GM15510 (cell line): ENCODE data around the gene ADCK1.

Experiments
- POLR2A ChIP-seq: IDR thresholded peaks from 3 replicates; pipeline ENCODE4 v1.6.1; 2011; ENCODE audit warnings: borderline replicate concordance; ENCODE audit not compliant: insufficient read length; ENCODE audit errors: extremely low read depth

ADCK1 gene

DNA sequence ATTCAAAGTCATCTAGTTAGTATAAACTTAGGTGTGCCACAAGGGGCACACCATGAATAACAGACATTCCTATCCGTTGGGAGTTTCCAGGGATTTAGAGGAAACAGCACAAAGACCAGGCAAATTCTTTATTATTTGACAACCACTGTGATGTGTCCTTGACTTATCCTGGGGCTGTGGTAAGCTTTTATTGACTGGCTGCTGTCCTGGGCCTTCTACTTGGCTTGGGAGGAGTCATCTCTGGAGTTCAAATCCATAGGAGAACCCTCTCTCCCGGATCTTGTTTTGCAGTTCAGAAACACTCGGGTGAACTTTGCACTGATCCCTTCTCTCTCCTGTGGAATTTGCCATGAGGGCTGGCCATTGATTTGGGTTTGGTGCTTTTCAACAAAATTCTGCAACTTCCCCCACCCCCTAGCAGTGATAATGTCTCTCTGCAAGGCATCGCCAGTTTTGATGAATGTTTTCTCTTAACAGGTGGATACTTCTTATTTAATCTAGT lies 136.3 kb downstream of the ADCK1 start:
- TF ChIP-seq POLR2A: no peak

DNA sequence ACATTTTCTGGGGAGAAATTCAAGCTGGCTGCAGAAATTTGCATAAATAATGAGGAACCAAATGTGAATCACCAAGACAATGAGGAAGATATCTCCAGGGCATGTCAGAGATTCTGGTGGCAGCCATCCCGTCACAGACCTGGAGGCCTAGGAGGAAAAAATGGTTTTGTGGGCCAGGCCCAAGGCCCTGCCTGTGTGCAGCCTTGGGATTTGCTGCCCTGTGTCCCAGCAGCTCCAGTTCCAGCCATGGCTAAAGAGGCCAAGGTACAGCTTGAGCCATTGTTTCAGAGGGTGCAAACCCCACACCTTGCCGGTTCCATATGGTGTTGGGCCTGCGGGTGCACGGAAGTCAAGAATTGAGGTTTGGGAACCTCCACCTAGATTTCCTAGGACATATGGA lies 147.5 kb downstream of the ADCK1 start:
- TF ChIP-seq POLR2A: no peak

DNA sequence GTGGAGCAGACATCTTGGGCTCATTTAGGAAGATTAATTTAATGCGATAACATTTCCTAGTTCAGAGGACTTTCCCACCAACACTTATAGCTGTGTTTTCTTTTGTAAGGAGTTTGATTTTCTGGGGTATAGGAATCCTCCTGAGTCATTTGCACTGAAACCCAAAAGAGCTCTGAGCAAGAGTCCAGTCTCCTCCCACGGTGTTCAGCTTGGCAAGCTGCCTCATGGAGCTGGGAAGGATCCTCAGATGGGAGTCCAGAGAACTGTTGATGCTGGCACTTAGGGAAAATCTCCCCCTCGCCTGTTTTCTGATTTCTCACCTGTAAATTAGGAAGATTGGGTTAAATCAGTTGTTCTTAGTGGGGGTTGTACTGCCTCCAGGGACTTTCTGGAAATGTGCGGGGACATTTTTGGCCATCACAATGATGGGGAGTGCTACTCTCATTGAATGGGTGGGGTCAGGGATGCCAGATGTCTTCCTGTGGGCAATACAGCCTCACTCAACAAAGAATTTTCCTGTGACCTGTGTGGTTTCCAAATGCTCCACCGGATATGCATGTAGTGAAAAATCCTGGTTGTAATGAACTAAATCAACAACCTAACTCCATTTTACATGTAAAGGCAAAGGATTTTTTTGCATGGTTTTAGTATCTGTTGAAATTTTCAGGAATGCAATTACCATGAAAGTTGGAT lies 150.6 kb downstream of the ADCK1 start:
- TF ChIP-seq POLR2A: no peak

- TF ChIP-seq POLR2A: no peak
These were observed 156.0 kb downstream of the ADCK1 start for GRCh38 chr14:77955816-77956484.

- TF ChIP-seq POLR2A: no peak
These were observed 162.1 kb downstream of the ADCK1 start for GRCh38 chr14:77961847-77962580.

DNA sequence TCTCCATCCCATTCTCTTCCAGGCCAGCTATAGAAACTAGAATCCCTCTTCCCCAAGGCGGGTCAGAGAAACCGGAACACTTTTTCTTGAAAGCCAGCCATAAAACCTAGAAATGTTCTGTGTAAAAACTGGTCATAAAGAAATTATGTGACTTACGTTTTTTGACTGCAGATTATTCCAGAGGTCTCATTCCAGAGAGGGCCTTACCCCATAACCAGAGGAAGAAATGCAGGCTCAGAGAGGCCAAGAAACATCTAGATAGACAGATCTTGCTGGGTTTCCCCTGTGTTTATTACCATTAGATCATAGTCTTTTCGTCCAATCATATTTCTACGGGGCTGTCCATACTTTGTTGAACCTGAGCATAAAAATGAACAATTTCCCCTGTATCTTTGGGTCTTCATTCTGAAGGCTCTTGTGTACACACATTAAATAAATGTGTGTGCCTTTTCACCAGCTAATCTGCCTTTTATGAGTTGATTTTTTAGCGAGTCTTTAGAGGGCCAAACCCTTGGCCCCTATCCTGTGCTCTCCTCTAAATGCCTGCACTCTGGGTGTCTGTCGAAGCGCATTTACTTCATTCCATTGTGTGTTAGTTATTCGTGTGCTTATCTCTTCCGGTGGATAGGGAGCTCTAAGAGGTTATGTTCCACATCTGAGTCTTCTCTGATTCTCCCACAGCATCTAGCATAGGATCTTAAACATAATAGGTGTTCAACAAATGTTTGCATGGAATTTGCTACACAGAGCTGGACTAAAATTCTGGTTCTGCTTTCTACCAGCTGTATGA lies 163.0 kb downstream of the ADCK1 start:
- TF ChIP-seq POLR2A: no peak

GRCh38 chr14:77964586-77964985 lies 164.7 kb downstream of the ADCK1 start:
- TF ChIP-seq POLR2A: no peak

- no peak for TF ChIP-seq POLR2A
These were observed 165.1 kb downstream of the ADCK1 start for GRCh38 chr14:77965050-77965449.

GRCh38 chr14:77965919-77966435 lies 166.1 kb downstream of the ADCK1 start:
- TF ChIP-seq POLR2A: no peak

DNA sequence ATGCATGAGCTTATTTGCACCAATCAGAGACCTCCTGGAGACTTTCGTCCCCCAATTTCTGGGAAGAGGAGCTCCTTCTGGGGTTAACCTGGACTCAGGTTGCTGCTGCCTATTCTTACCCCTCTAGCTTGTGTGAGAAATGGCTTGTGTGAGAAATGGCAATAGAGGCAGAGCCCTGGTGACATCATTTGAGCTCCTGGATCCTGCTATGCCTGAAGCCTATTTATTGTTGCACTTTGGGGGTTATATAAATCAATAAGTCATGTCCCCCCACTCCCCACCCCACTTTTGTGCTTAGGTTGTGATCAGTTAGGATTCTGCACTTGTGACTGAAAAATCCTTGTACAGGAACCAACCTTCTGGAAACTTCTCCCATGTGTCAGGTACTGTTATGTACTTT lies 167.2 kb downstream of the ADCK1 start:
- no peak for TF ChIP-seq POLR2A

DNA sequence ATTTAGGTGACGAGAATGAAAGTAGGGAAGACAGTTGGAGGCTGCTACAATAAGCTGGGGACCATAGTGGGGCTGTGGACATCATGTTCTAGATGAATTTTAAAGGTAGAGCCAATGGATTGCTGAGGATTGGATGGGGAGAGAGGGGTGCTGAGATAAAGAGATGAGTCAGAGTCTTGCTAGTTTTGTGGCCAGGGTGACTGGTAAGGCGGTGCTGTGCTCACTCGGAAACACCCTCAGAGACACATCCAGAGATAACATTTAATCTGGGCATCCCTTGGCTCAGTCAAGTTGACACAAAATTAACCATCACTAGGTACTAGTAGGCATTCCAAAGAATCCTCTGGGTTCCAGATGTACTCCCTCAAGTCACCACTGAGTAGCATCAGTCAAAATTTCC lies 170.7 kb downstream of the ADCK1 start:
- TF ChIP-seq POLR2A: no peak

DNA sequence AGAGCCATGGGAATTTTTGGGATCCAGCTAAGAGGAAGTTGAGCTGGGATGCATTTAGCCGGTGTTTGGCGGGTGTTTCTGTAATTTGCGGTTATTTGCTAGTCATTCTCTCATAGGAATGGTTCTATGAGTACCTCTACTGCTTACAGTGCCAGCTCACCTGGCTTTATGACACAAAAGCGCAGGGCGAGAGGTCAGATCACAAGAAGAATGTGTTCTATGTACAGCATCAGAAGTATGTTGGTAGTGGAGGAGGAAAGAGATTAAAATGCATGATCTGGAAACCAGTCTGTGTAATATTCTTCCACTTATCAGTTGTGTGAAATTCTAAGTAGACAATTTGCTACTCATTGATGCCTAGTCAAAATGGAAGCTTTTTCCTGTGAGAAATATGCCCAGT lies 173.3 kb downstream of the ADCK1 start:
- TF ChIP-seq POLR2A: no peak

DNA sequence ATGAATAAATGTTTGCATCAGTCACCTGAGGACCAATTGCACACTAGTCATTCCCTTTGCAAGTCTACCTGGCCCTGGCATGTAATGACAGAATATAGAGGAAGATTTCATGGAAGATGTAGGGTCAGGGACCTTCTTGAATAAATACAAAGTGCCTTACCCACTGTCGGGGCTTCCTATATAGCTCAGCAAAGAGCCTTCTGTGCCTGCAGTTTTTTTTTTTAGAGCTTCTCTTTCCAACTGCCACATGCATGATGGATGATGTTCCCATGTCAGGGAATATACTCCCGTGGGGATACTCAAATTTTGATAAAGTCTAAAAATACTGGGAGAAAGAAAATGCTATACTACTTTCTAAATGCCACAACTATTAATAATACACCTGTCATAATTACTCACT lies 176.7 kb downstream of the ADCK1 start:
- TF ChIP-seq POLR2A: no peak

DNA sequence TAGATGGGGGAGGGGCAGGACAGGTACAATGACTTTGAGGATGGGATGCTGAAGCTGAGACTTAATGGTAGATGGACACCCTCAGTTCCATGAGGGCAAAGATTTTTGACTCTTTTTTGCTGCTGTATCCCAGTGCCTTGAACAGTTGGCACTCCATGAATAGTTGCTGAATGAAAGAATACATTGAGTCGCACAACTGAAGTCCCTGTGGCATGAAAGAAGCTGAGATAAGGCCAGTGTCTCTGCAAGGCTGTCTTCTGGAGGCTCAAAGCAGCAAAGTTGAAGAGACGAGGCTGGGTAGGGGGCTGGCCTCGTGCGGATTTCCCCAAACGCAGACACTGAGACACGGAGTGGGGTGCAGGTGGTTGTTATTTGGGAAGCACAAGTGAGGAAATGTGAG lies 179.3 kb downstream of the ADCK1 start:
- TF ChIP-seq POLR2A: no peak
